DND-41 (cell line): ENCODE measurements around the gene MPND.

Source experiments
- ATAC-seq: fragments of 200-7000 bp; cut with Tn5 transposase; 3 replicates; pipeline ENCODE4 v1.9.1; 2021; ENCODE audit warnings: low read depth; ENCODE audit not compliant: insufficient read depth
- DNase-seq: peaks from one replicate; pipeline ENCODE4 v3.0.0-alpha.2; 2020
- H2AFZ ChIP-seq: 2 replicates; pipeline ENCODE4 v1.6.0; 2012; ENCODE audit warnings: low read depth, low read length
- H3K27ac ChIP-seq: 2 replicates; pipeline ENCODE4 v1.5.1; 2012; ENCODE audit warnings: low read length, inconsistent platforms
- H3K27me3 ChIP-seq: fragments of 200-600 bp; sonication (generic); 2 replicates; pipeline ENCODE4 v1.6.0; 2012; ENCODE audit warnings: low read length, mild to moderate bottlenecking, inconsistent platforms; ENCODE audit not compliant: insufficient read depth, poor library complexity
- H3K36me3 ChIP-seq: 2 replicates; pipeline ENCODE4 v1.5.1; 2012; ENCODE audit warnings: low read length, inconsistent platforms; ENCODE audit not compliant: insufficient read depth
- H3K4me1 ChIP-seq: 2 replicates; pipeline ENCODE4 v1.5.1; 2012; ENCODE audit warnings: mild to moderate bottlenecking, low read length; ENCODE audit not compliant: insufficient read depth
- H3K4me2 ChIP-seq: 2 replicates; pipeline ENCODE4 v1.6.0; 2012; ENCODE audit warnings: mild to moderate bottlenecking, moderate library complexity, low read length, inconsistent platforms; ENCODE audit not compliant: insufficient read depth
- H3K4me3 ChIP-seq, 2 experiments: fragments of 200-600 bp in 1 of 2; shearing (Covaris generic) in 1 of 2; 2 replicates each; pipeline ENCODE4 v1.5.1; 2012 to 2016; ENCODE audit warnings: inconsistent platforms in 2 of 2, low read length in 2 of 2, mild to moderate bottlenecking in 2 of 2, low read depth in 1 of 2, moderate library complexity in 1 of 2
- H3K79me2 ChIP-seq: 2 replicates; pipeline ENCODE4 v1.6.0; 2012; ENCODE audit warnings: low read length, inconsistent platforms; ENCODE audit not compliant: insufficient read depth
- H3K9ac ChIP-seq: 2 replicates; pipeline ENCODE4 v1.6.0; 2012; ENCODE audit warnings: low read depth, mild to moderate bottlenecking, inconsistent platforms, low read length, moderate library complexity
- H3K9me3 ChIP-seq: 2 replicates; pipeline ENCODE4 v1.5.1; 2012; ENCODE audit warnings: low read length, moderate library complexity, mild to moderate bottlenecking, inconsistent platforms; ENCODE audit not compliant: insufficient read depth, severe bottlenecking
- H4K20me1 ChIP-seq: 2 replicates; pipeline ENCODE4 v1.6.0; 2012; ENCODE audit warnings: low read length; ENCODE audit not compliant: insufficient read depth
- CTCF ChIP-seq: IDR thresholded peaks from 2 replicates; pipeline ENCODE4 v1.5.1; 2012; ENCODE audit warnings: borderline replicate concordance, low read length, moderate library complexity, mild to moderate bottlenecking; ENCODE audit not compliant: poor library complexity, severe bottlenecking; ENCODE audit errors: extremely low read depth
- EZH2 ChIP-seq: IDR thresholded peaks from 3 replicates; pipeline ENCODE4 v1.6.1; 2012; ENCODE audit warnings: borderline replicate concordance, low read depth, mild to moderate bottlenecking, moderate library complexity, low read length, inconsistent platforms; ENCODE audit not compliant: severe bottlenecking

Gene MPND

GRCh38 chr19:4361152-4362046 lies 18.0 kb downstream of the MPND start:
- DNase-seq: no peak
- Histone ChIP-seq H3K9ac (no peak overlapping the region), H3K27me3 (no peaks in the 10 kb centered on the region), H3K36me3 (peaks cover 87% of the 10 kb centered on the region), H3K4me2 (no peak overlapping the region), H3K27ac (no peak overlapping the region), H3K79me2 (no peaks in the 10 kb centered on the region), H4K20me1 (peaks cover 29% of the 10 kb centered on the region), H3K4me1 (no peaks in the 10 kb centered on the region), H3K4me3 (no peak overlapping the region), H3K9me3 (no peaks in the 10 kb centered on the region), H2AFZ (no peak overlapping the region)
- TF ChIP-seq EZH2 (no peak), CTCF (no peak)
- ATAC-seq: no peak

- ATAC-seq (no peak), DNase-seq (no peak)
- H3K79me2 ChIP-seq: peaks cover 1% of the 10 kb centered on the region
- H3K9me3 ChIP-seq: no peaks in the 10 kb centered on the region
- no peak overlapping the region for H2AFZ ChIP-seq
- TF ChIP-seq EZH2 (no peak), CTCF (no peak)
- no peak overlapping the region for H3K9ac ChIP-seq
- H3K4me3 ChIP-seq: no peak overlapping the region
- H3K4me1 ChIP-seq: no peaks in the 10 kb centered on the region
- no peaks in the 10 kb centered on the region for H3K27me3 ChIP-seq
- peaks cover 37% of the 10 kb centered on the region for H4K20me1 ChIP-seq
- H3K4me2 ChIP-seq: no peak overlapping the region
- peaks cover 89% of the 10 kb centered on the region for H3K36me3 ChIP-seq
- no peak overlapping the region for H3K27ac ChIP-seq
Measured at GRCh38 chr19:4362101-4362828, 18.9 kb downstream of the MPND start.

GRCh38 chr19:4362831-4363545 lies 19.6 kb downstream of the MPND start:
- H3K27me3 ChIP-seq: no peaks in the 10 kb centered on the region
- peaks cover 44% of the 10 kb centered on the region for H4K20me1 ChIP-seq
- H3K4me1 ChIP-seq: no peaks in the 10 kb centered on the region
- TF ChIP-seq CTCF (peak; percentile 57), EZH2 (no peak)
- H3K4me2 ChIP-seq: no peak overlapping the region
- H2AFZ ChIP-seq: no peak overlapping the region
- ATAC-seq: peak; percentile 32; the same call in 2 of the 3 replicates
- DNase-seq: peak; percentile 28
- H3K79me2 ChIP-seq: peaks cover 6% of the 10 kb centered on the region
- H3K27ac ChIP-seq: no peak overlapping the region
- H3K9ac ChIP-seq: no peak overlapping the region
- H3K36me3 ChIP-seq: peaks cover 93% of the 10 kb centered on the region
- no peaks in the 10 kb centered on the region for H3K9me3 ChIP-seq
- no peak overlapping the region for H3K4me3 ChIP-seq
